GM12878 (cell line): ENCODE data around the gene ACSL3. TPM values are rescaled to one million over a fixed set of nuclear protein-coding genes. Genes with fewer than 3 reads are reported as not detected.

Experiments
- ATAC-seq: fragments of 200-7000 bp; cut with Tn5 transposase; 3 replicates; pipeline ENCODE4 v1.9.1; 2020; ENCODE audit warnings: mild to moderate bottlenecking, moderate library complexity
- BruUV-seq: library from RNA; stranded (reverse); fragments of 400-500 nt; replicated peaks from 2 replicates; lab custom pipeline; 2021; lab: Mats Ljungman, UMichigan
- CTCF ChIA-PET: fragments of 300-600 bp; sonication (Branson Sonifier 250); formaldehyde crosslinking; extraction: SDS; loops from one replicate; lab custom pipeline; 2021; ENCODE audit warnings: inconsistent platforms; lab: Yijun Ruan, JAX
- POLR2A ChIA-PET: fragments of 350-600 bp; formaldehyde crosslinking; extraction: SDS; loops from one replicate; lab custom pipeline; 2021; ENCODE audit warnings: inconsistent platforms; lab: Charles Lee
- RAD21 ChIA-PET: fragments of 300-600 bp; sonication (Branson Sonifier 250); formaldehyde crosslinking; loops from one replicate; lab custom pipeline; 2023; ENCODE audit warnings: antibody characterized with exemption; ENCODE audit not compliant: unreplicated experiment; lab: Charles Lee
- SMC1A ChIA-PET: fragments of 300-600 bp; sonication (Branson Sonifier 250); formaldehyde crosslinking; loops from one replicate; lab custom pipeline; 2023; ENCODE audit not compliant: unreplicated experiment, uncharacterized antibody; lab: Charles Lee
- DNase-seq: peaks from one replicate; pipeline ENCODE4 v3.0.0-alpha.2; 2011; ENCODE audit warnings: low read depth, low spot score
- FAIRE-seq: peaks from 3 replicates; lab custom pipeline; 2011; peaks lifted over from hg19 to GRCh38; lab: Jason Lieb, UNC
- H2AFZ ChIP-seq: 2 replicates; pipeline ENCODE4 v1.6.0; 2011; ENCODE audit warnings: low read depth, low read length, control low read depth; ENCODE audit not compliant: control insufficient read depth
- H3K27ac ChIP-seq: 2 replicates; pipeline ENCODE4 v1.5.1; 2011; ENCODE audit warnings: control low read depth; ENCODE audit not compliant: control insufficient read depth, insufficient read depth
- H3K27me3 ChIP-seq, 2 experiments: replicated peaks in 1 of 2; 2 replicates each; pipeline versions ENCODE4 v1.6.0 to v1.6.1; 2011; ENCODE audit warnings: low read length in 1 of 2; ENCODE audit not compliant: control insufficient read depth in 2 of 2, insufficient read depth in 2 of 2
- H3K36me3 ChIP-seq, 2 experiments: 2 replicates each; pipeline ENCODE4 v1.5.1; 2011; ENCODE audit warnings: low read length in 1 of 2; ENCODE audit not compliant: control insufficient read depth in 2 of 2, insufficient read depth in 2 of 2
- H3K4me1 ChIP-seq: 2 replicates; pipeline ENCODE4 v1.6.1; 2011; ENCODE audit warnings: mild to moderate bottlenecking, low read length, moderate library complexity, mixed read lengths; ENCODE audit not compliant: control insufficient read depth, insufficient read depth
- H3K4me2 ChIP-seq: 2 replicates; pipeline ENCODE4 v1.6.0; 2011; ENCODE audit warnings: control low read depth; ENCODE audit not compliant: control insufficient read depth, insufficient read depth
- H3K4me3 ChIP-seq: fragments of 200-600 bp; sonication (generic); 2 replicates; pipeline ENCODE4 v1.5.1; 2016
- H3K79me2 ChIP-seq: 2 replicates; pipeline ENCODE4 v1.6.0; 2011; ENCODE audit warnings: low read length; ENCODE audit not compliant: control insufficient read depth, insufficient read depth
- H3K9ac ChIP-seq: 2 replicates; pipeline ENCODE4 v1.8.0; 2011; ENCODE audit warnings: low read length, control low read depth, mixed read lengths; ENCODE audit not compliant: control insufficient read depth, insufficient read depth
- H3K9me3 ChIP-seq: replicated peaks from 3 replicates; pipeline ENCODE4 v1.5.1; 2011; ENCODE audit warnings: mild to moderate bottlenecking, low read length; ENCODE audit not compliant: control insufficient read depth, insufficient read depth
- H4K20me1 ChIP-seq: 2 replicates; pipeline ENCODE4 v1.6.0; 2011; ENCODE audit not compliant: control insufficient read depth, insufficient read depth
- IKZF2 ChIP-seq, 2 experiments: fragments of 450-650 bp; IDR thresholded peaks; 2 replicates each; pipeline ENCODE4 v1.6.1; 2017; ENCODE audit warnings: mild to moderate bottlenecking in 2 of 2, moderate library complexity in 2 of 2
- JUNB ChIP-seq: IDR thresholded peaks from 2 replicates; pipeline ENCODE4 v1.6.1; 2016; ENCODE audit warnings: antibody characterized with exemption, mild to moderate bottlenecking
- NFXL1 ChIP-seq: fragments of 450-650 bp; IDR thresholded peaks from 2 replicates; pipeline ENCODE4 v1.6.1; 2017; ENCODE audit warnings: antibody characterized with exemption, mild to moderate bottlenecking, borderline replicate concordance
- NR2C1 ChIP-seq: fragments of 450-650 bp; IDR thresholded peaks from 2 replicates; pipeline ENCODE4 v1.6.1; 2017; ENCODE audit warnings: antibody characterized with exemption, mild to moderate bottlenecking, moderate library complexity
- TCF7 ChIP-seq: IDR thresholded peaks from 2 replicates; pipeline ENCODE4 v1.6.1; 2014; ENCODE audit warnings: antibody characterized with exemption, borderline replicate concordance
- WRNIP1 ChIP-seq: IDR thresholded peaks from 2 replicates; pipeline ENCODE4 v1.6.1; 2011; ENCODE audit warnings: low read depth, low read length, improper control_type of control experiment, borderline replicate concordance
- WGBS: methylation state at CpG from one replicate; pipeline ENCODE4 v1.1.6; 2016; ENCODE audit warnings: low lambda C conversion rate; ENCODE audit not compliant: insufficient replicate concordance, insufficient coverage; ENCODE audit errors: missing lambda C conversion rate; 5-methylcytosine and 5-hydroxymethylcytosine counted together
- in situ Hi-C: fragments of 300-500 bp; cut with MboI; formaldehyde crosslinking; loops from 9 replicates; pipeline ENCODE4 v1.14.3; 2018; ENCODE audit warnings: mixed read lengths
- intact Hi-C: fragments of 100-400 bp; cut with micrococcal nuclease; formaldehyde crosslinking; loops from one replicate; pipeline ENCODE4 v1.14.2; 2022; ENCODE audit not compliant: unreplicated experiment
- polyA plus RNA-seq, 11 experiments: library from polyadenylated mRNA; depleted of rRNA in 4 of 11; unstranded in 6 of 11; stranded (reverse) in 5 of 11; fragments of >200 nt; fragmentation: Nextera tagmentation in 4 of 11; fragmentation: Illumina TruSeq in 1 of 11; extraction: Ambion mirVana in 4 of 11; extraction: Trizol in 1 of 11; gene quantifications; 1 replicate in 1 of 11; 2 replicates in 10 of 11; pipeline versions ENCODE4 v1.2.1 to v1.2.3, GENCODE V29; 2011 to 2016; ENCODE audit warnings: inconsistent platforms in 2 of 11, missing spikeins in 2 of 11, low read depth in 1 of 11
- total RNA-seq, 4 experiments: library from RNA; depleted of rRNA in 3 of 4; stranded (reverse); fragments of >200 nt in 3 of 4; fragmentation: Illumina TruSeq in 1 of 4; extraction: Trizol in 1 of 4; gene quantifications; 2 replicates each; pipeline versions ENCODE4 v1.2.1 to v1.2.3, GENCODE V29; 2013 to 2021

The ACSL3 gene
- total and polyA plus RNA-seq, 10 of the 15 experiments (the other 5 are each of a cell fraction or from before 2014, with no cell fraction given): 15.6 to 83.9 (median 56.7) TPM

- H3K4me2 ChIP-seq: no peak overlapping the region
- no peak for DNase-seq
- no peak overlapping the region for H3K4me3 ChIP-seq
- in situ Hi-C loops: no loop called here
- TF ChIP-seq NR2C1 (no peak), WRNIP1 (no peak), IKZF2 (IDR thresholded peaks at IDR 0.05) (no peak), JUNB (no peak), TCF7 (no peak)
- TF ChIP-seq, all 136 proteins: peak for 0
- Histone ChIP-seq H3K4me1 (peaks cover 7% of the 10 kb centered on the region; the same call in 1 of the 2 replicates), H3K27me3 (no peaks in the 10 kb centered on the region), H3K36me3 (peaks cover 0 to 10% of the 10 kb centered on the region in 2 experiments; a peak in 3 of 4 replicates), H3K9me3 (peaks cover 6% of the 10 kb centered on the region), H2AFZ (no peak overlapping the region), H3K79me2 (no peaks in the 10 kb centered on the region), H3K9ac (no peak overlapping the region), H4K20me1 (no peaks in the 10 kb centered on the region), H3K27ac (no peak overlapping the region)
- ChIA-PET SMC1A (interaction anchor here (0.8 to 4.2 kb wide), 11 partner anchors 9 to 249 kb away, joined by 3 to 26 read pairs (median 4); no protein-coding TSS in a partner anchor), POLR2A (no interaction called here), RAD21 (interaction anchor here (0.5 to 1.7 kb wide), 5 partner anchors 10 to 249 kb away, joined by 3 to 7 read pairs (median 6); no protein-coding TSS in a partner anchor), CTCF (interaction anchor here (0.6 to 4.6 kb wide), 26 partner anchors 9 to 892 kb away, joined by 3 to 72 read pairs (median 7); no protein-coding TSS in a partner anchor)
- intact Hi-C loops: loop anchor here (1.0 to 2.0 kb wide), 3 partner anchors 27 to 250 kb away; no protein-coding TSS in a partner anchor
- FAIRE-seq: no peak
- no TSS peak for BruUV-seq
- ATAC-seq: no peak
- WGBS: 100% methylated on average over 2 of the region's 2 CpGs
Measured at GRCh38 chr2:222939979-222940378, 79.1 kb downstream of the ACSL3 start.

GRCh38 chr2:222941510-222942032, 80.7 kb downstream of the ACSL3 start:
- H3K27me3 ChIP-seq: no peaks in the 10 kb centered on the region
- H3K4me1 ChIP-seq: peaks cover 7% of the 10 kb centered on the region; the same call in 1 of the 2 replicates
- H3K9me3 ChIP-seq: peaks cover 6% of the 10 kb centered on the region
- in situ Hi-C loops (no loop called here), intact Hi-C loops (no loop called here)
- ChIA-PET POLR2A (no interaction called here), RAD21 (interaction anchor here (0.8 kb wide), 1 partner anchor 235 kb away, joined by 3 read pairs; no protein-coding TSS in a partner anchor), SMC1A (interaction anchor here (1.3 to 4.2 kb wide), 3 partner anchors 26 to 238 kb away, joined by 3 to 26 read pairs (median 5); no protein-coding TSS in a partner anchor), CTCF (interaction anchor here (0.6 to 4.6 kb wide), 7 partner anchors 9 to 242 kb away, joined by 3 to 72 read pairs (median 3); no protein-coding TSS in a partner anchor)
- WGBS: 71% methylated on average over 7 of the region's 7 CpGs
- no peak for DNase-seq
- no peak for TF ChIP-seq NFXL1
- H3K79me2 ChIP-seq: no peaks in the 10 kb centered on the region
- no peak overlapping the region for H3K4me2 ChIP-seq
- H3K36me3 ChIP-seq: peaks cover 0 to 10% of the 10 kb centered on the region in 2 experiments; a peak in 3 of 4 replicates
- no peak overlapping the region for H3K27ac ChIP-seq
- FAIRE-seq: no peak
- ATAC-seq: no peak
- no TSS peak for BruUV-seq
- no peaks in the 10 kb centered on the region for H4K20me1 ChIP-seq
- no peak overlapping the region for H2AFZ ChIP-seq
- H3K4me3 ChIP-seq: no peak overlapping the region
- no peak overlapping the region for H3K9ac ChIP-seq
